Psoas muscle (tissue), 8 donors: ENCODE results near the gene C22orf39. TPM values are rescaled to one million over a fixed set of nuclear protein-coding genes. Genes with fewer than 3 reads are reported as not detected.
"Not testable (repeated sequence)": the region's sequence is repeated elsewhere in the genome, so short reads cannot be mapped to it uniquely, and the experiment has no call there.

Experiments
- ATAC-seq, 4 donors: fragments of 200-7000 bp; cut with Tn5 transposase; one replicate each; pipeline ENCODE4 v1.9.1; 2020; ENCODE audit warnings: moderate library complexity in 3 of 4, mild to moderate bottlenecking in 2 of 4
- DNase-seq, 2 donors: peaks; one replicate each; pipeline ENCODE4 v3.0.0-alpha.2; 2020
- H3K27ac ChIP-seq: fragments of 200-600 bp; one replicate; pipeline ENCODE4 v1.8.0; 2022
- H3K27me3 ChIP-seq, 3 donors: fragments of 200-600 bp in 1 of 3; one replicate each; pipeline versions ENCODE4 v1.6.1 to v1.8.0; 2013 to 2022; ENCODE audit warnings: low read length in 2 of 3, mild to moderate bottlenecking in 2 of 3, moderate library complexity in 1 of 3; ENCODE audit not compliant: insufficient read depth in 3 of 3
- H3K36me3 ChIP-seq, 2 donors: fragments of 200-600 bp in 1 of 2; one replicate each; pipeline versions ENCODE4 v1.6.1 to v1.8.0; 2013 to 2022; ENCODE audit warnings: low read depth in 1 of 2, mild to moderate bottlenecking in 1 of 2, moderate library complexity in 1 of 2; ENCODE audit not compliant: insufficient read depth in 1 of 2
- H3K4me1 ChIP-seq: fragments of 200-600 bp; one replicate; pipeline ENCODE4 v1.8.0; 2022
- H3K4me3 ChIP-seq: fragments of 200-600 bp; one replicate; pipeline ENCODE4 v1.8.0; 2022; ENCODE audit warnings: mild to moderate bottlenecking
- H3K9me3 ChIP-seq: fragments of 200-600 bp; one replicate; pipeline ENCODE4 v1.8.0; 2022
- CTCF ChIP-seq: fragments of 200-600 bp; IDR thresholded peaks from one replicate; pipeline ENCODE4 v1.8.0; 2022; ENCODE audit warnings: antibody characterized with exemption
- WGBS, 3 donors: extraction: QIAGEN DNeasy Blood & Tissue Kit; methylation state at CpG; one replicate each; pipeline versions ENCODE4 v1.1.6 to v1.1.7; 2013; 5-methylcytosine and 5-hydroxymethylcytosine counted together
- intact Hi-C, 2 donors: fragments of 100-400 bp; cut with DNase I; formaldehyde crosslinking; loops; one replicate each; pipeline versions ENCODE4 v1.11.0 to v1.14.2; 2022
- polyA plus RNA-seq, 3 donors: library from polyadenylated mRNA; stranded (reverse); fragments of 200-250 nt; gene quantifications; one replicate each; pipeline ENCODE4 v1.2.3, GENCODE V29; 2013
- total RNA-seq, 4 donors: library from RNA; stranded (reverse); fragmentation: NEBNext Ultra II Directional in 2 of 4; extraction: Animal tissue kit (Norgen Biotek cat#: 25700) in 2 of 4; gene quantifications; one replicate each; pipeline versions ENCODE4 v1.2.1 to v1.2.4, GENCODE V29; 2021 to 2023
- donor health status: healthy with polysubstance abuse.
- donor health status: DM: no; HTN: no; CAD: no; lungs with moderate emphysema.
- donor health status: Bipolar disorder and iron deficiency.
- donor health status: healthy.
- donor health status: DM: yes; HTN: yes; CAD: no.
- donor health status: DM: no; HTN: no; CAD: no.
- donor health status: DM: no; HTN: no; CAD: no.
- donor health status: DM: yes; HTN: yes; CAD: no.

Gene C22orf39
- total and polyA plus RNA-seq, 7 donors: 60.9 to 104 (median 88.7) TPM

GRCh38 chr22:19449422-19449767 lies 1.9 kb upstream of the C22orf39 start:
- Histone ChIP-seq H3K27me3 (no peaks in the 10 kb centered on the region), H3K4me1 (peaks cover 34% of the 10 kb centered on the region), H3K4me3 (no peak overlapping the region), H3K27ac (no peak overlapping the region), H3K36me3 (peaks cover 5 to 61% of the 10 kb centered on the region in 2 donors), H3K9me3 (no peaks in the 10 kb centered on the region)
- ATAC-seq (no peak), DNase-seq (no peak)
- intact Hi-C loops: loop anchor here (5.0 to 10.0 kb wide), 2 partner anchors 155 to 157 kb away; partner anchors contain the start of gene CLTCL1 (in 2 of the 2)
- 65 to 90% (median 72%) methylated on average over 2 of the region's 2 CpGs for WGBS, 3 donors
- TF ChIP-seq CTCF: no peak

DNA sequence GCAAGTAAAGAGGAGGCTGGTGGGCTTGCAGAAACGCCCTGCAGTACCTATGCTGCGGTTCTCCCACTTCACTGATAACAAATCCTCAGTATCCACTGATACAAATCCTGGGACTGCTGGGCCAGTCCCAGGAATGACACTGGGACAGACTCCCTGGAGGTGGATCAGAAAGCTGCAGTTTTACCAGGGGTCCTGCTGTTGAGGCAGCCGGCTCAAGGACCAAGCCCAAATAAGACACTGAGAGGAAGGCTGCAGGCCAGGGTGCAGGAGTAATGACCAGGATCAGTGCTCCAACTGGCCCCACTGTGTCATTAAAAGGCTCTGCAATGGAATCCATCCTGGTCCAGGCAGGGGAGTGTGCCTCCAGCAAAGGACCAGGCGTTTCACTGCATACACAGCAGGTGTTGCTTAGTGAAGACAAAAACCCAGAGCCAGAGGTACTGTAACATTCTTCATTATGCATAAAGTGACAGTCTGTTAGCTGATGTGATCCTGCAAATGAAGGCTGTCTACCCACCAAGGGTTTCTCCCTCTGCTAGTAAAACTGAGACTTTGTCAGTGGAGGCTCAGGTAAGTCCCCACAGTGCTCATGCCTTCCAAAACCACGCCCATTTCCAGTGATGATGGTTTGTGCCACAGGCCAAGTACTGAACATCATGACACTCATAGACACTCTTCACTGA lies 1.4 kb upstream of the C22orf39 start:
- H3K9me3 ChIP-seq: no peaks in the 10 kb centered on the region
- ATAC-seq (no peak), DNase-seq (no peak)
- peaks cover 5 to 61% of the 10 kb centered on the region in 2 donors for H3K36me3 ChIP-seq
- peak overlapping the region; percentile 94 for H3K4me3 ChIP-seq
- intact Hi-C loops: loop anchor here (5.0 to 10.0 kb wide), 2 partner anchors 154 to 157 kb away; partner anchors contain the start of gene CLTCL1 (in 2 of the 2)
- H3K27me3 ChIP-seq: no peaks in the 10 kb centered on the region
- peaks cover 36% of the 10 kb centered on the region for H3K4me1 ChIP-seq
- no peak for TF ChIP-seq CTCF
- peak overlapping the region; percentile 98 for H3K27ac ChIP-seq
- 73 to 91% (median 74%) methylated on average over 5 of the region's 5 CpGs for WGBS, 3 donors

DNA sequence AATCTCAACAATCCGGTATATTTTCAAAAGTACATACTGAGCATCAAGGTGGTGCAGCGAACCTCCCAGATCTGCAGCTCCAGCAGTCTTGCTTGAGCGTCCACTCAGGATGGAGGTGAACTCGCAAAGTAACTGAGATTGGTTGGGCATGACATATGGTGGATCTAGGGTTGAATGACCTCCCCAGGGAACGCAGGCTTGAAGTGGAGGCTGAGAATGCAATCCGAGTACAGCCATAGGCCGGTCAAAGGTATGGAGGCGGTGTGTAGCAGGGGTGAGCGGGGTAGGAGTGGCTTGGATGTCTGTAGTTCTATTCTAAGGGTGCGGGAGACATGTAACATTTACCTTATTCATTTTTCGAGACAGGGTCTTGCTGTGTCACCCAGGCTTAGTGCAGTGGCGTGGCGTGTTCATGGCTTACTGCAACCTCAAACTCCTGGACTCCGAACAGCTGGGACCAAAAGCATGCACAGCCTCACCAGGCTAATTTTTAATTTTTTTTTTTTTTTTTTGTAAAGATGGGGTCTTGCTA lies 631 bp upstream of the C22orf39 start:
- Histone ChIP-seq H3K4me1 (peaks cover 44% of the 10 kb centered on the region), H3K4me3 (peak overlapping the region; percentile 94), H3K27ac (peak overlapping the region; percentile 98), H3K36me3 (peaks cover 5 to 61% of the 10 kb centered on the region in 2 donors), H3K27me3 (no peaks in the 10 kb centered on the region), H3K9me3 (no peaks in the 10 kb centered on the region)
- DNase-seq (peak in 1 of 2 donors; percentile 67), ATAC-seq (peak; percentile 36 to 66 (median 51))
- no peak for TF ChIP-seq CTCF
- intact Hi-C loops: loop anchor here (5.0 to 10.0 kb wide), 2 partner anchors 153 to 156 kb away; partner anchors contain the start of gene CLTCL1 (in 2 of the 2)
- 7 to 16% (median 10%) methylated on average over 14 of the region's 14 CpGs for WGBS, 3 donors

GRCh38 chr22:19446603-19447329 lies 745 bp downstream of the C22orf39 start:
- peaks cover 49% of the 10 kb centered on the region for H3K4me1 ChIP-seq
- H3K4me3 ChIP-seq: peak overlapping the region; percentile 94
- no peaks in the 10 kb centered on the region for H3K9me3 ChIP-seq
- DNase-seq: no peak
- H3K27me3 ChIP-seq: no peaks in the 10 kb centered on the region
- intact Hi-C loops: loop anchor here (5.0 to 10.0 kb wide), 2 partner anchors 152 to 154 kb away; partner anchors contain the start of gene CLTCL1 (in 2 of the 2)
- H3K36me3 ChIP-seq: peaks cover 2 to 49% of the 10 kb centered on the region in 2 donors
- 22 to 25% (median 23%) methylated on average over 21 to 22 of the region's 22 CpGs for WGBS, 3 donors
- no peak for TF ChIP-seq CTCF
- peak; percentile 4 to 18 (median 6) for ATAC-seq
- peak overlapping the region; percentile 98 for H3K27ac ChIP-seq

DNA sequence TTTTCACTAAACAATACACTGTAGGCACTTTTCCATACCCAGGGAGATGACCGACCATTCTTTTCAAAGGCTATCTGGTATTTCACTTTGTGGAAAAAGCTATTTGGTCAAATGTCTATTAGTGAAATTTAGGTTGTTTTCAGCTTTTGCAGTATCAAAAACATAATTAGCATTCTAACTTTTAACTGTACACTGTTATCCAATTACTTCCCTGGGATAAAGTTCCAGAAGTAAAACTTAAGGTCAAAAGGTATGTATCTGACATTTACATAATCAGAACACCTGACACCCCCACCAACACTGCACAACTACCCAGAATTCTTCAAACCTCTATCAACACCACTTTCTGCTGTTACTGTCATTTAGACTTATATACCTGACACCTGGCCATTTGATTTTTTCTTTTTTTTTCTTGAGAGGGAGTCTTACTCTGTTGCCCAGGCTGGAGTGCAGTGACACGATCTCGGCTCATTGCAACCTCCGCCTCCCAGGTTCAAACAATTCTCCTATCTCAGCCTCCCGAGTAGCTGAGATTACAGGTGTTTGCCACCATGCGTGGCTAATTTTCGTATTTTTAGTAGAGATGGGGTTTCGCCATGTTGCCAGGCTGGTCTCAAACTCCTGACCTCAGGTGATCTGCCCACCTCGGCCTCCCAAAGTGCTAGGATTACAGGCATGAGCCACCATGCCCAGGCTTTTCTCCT lies 2.1 kb downstream of the C22orf39 start:
- not testable (repeated sequence) for DNase-seq, H3K27ac ChIP-seq, H3K27me3 ChIP-seq, ATAC-seq, H3K9me3 ChIP-seq
- H3K4me1 ChIP-seq: peaks cover 62% of the 10 kb centered on the region
- intact Hi-C loops: loop anchor here (5.0 to 10.0 kb wide), 2 partner anchors 151 to 153 kb away; partner anchors contain the start of gene CLTCL1 (in 2 of the 2)
- H3K36me3 ChIP-seq: peaks cover 0 to 35% of the 10 kb centered on the region in 2 donors
- 84 to 90% (median 86%) methylated on average over 9 of the region's 9 CpGs for WGBS, 3 donors
- H3K4me3 ChIP-seq: peak overlapping the region; percentile 94
